Measurements from ENCODE around the gene CTNNA3.

- TF ChIP-seq, protein P1, sequence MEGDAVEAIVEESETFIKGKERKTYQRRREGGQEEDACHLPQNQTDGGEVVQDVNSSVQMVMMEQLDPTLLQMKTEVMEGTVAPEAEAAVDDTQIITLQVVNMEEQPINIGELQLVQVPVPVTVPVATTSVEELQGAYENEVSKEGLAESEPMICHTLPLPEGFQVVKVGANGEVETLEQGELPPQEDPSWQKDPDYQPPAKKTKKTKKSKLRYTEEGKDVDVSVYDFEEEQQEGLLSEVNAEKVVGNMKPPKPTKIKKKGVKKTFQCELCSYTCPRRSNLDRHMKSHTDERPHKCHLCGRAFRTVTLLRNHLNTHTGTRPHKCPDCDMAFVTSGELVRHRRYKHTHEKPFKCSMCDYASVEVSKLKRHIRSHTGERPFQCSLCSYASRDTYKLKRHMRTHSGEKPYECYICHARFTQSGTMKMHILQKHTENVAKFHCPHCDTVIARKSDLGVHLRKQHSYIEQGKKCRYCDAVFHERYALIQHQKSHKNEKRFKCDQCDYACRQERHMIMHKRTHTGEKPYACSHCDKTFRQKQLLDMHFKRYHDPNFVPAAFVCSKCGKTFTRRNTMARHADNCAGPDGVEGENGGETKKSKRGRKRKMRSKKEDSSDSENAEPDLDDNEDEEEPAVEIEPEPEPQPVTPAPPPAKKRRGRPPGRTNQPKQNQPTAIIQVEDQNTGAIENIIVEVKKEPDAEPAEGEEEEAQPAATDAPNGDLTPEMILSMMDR (IDR thresholded peaks at IDR 0.05): no peak
- TF ChIP-seq POLR2A (IDR thresholded peaks at IDR 0.05): no peak
Observed at GRCh38 chr10:66832781-66833422, 863.1 kb downstream of the CTNNA3 start.
